ENCODE measurements around the gene RPP14. TPM values are rescaled to one million over a fixed set of nuclear protein-coding genes. Genes with fewer than 3 reads are reported as not detected.

The RPP14 gene
- total RNA-seq, 4 donors from 2014 or later = 8.1 to 15.5 (median 11.1) TPM

DNA sequence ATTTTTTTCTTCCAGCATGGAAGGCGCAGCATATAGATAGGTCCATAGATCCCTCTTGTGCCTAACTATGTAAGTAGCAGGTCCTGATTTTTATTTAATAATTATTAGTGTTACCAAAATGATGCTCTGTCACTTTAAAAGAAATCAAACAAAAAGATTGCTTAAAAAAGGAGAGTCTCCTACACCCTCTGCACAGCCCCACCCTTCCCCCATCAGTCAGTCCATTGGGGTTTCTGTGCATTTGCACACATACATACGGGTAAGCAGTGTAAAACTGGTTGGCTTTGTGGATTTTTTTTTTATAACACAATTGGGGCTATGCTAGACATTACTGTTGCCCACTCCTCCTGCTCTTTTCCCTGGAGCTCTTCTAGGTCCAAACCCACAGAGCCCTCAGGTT, 7.0 kb upstream of the RPP14 start:
- DNase-seq = no peak
- intact Hi-C loops (cut with DNase I) = loop anchor here (5.0 kb wide), 1 partner anchor 112 kb away; no protein-coding TSS in a partner anchor
- peaks cover 0 to 17% (median 0%) of the 10 kb centered on the region in 3 donors for H3K4me1 ChIP-seq
- no peaks in the 10 kb centered on the region for H3K9me3 ChIP-seq
- H3K36me3 ChIP-seq = peaks cover 0 to 3% (median 0%) of the 10 kb centered on the region in 3 donors
- no peak overlapping the region for H3K4me3 ChIP-seq
- TF ChIP-seq, protein P1, sequence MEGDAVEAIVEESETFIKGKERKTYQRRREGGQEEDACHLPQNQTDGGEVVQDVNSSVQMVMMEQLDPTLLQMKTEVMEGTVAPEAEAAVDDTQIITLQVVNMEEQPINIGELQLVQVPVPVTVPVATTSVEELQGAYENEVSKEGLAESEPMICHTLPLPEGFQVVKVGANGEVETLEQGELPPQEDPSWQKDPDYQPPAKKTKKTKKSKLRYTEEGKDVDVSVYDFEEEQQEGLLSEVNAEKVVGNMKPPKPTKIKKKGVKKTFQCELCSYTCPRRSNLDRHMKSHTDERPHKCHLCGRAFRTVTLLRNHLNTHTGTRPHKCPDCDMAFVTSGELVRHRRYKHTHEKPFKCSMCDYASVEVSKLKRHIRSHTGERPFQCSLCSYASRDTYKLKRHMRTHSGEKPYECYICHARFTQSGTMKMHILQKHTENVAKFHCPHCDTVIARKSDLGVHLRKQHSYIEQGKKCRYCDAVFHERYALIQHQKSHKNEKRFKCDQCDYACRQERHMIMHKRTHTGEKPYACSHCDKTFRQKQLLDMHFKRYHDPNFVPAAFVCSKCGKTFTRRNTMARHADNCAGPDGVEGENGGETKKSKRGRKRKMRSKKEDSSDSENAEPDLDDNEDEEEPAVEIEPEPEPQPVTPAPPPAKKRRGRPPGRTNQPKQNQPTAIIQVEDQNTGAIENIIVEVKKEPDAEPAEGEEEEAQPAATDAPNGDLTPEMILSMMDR (IDR thresholded peaks at IDR 0.05) = no peak
- TF ChIP-seq POLR2A (IDR thresholded peaks at IDR 0.05) = no peak
- peaks cover 0 to 5% (median 0%) of the 10 kb centered on the region in 4 donors for H3K27me3 ChIP-seq
- no peak overlapping the region for H3K27ac ChIP-seq
- 51 to 65% methylated on average over 2 of the region's 2 CpGs for WGBS, 2 donors

DNA sequence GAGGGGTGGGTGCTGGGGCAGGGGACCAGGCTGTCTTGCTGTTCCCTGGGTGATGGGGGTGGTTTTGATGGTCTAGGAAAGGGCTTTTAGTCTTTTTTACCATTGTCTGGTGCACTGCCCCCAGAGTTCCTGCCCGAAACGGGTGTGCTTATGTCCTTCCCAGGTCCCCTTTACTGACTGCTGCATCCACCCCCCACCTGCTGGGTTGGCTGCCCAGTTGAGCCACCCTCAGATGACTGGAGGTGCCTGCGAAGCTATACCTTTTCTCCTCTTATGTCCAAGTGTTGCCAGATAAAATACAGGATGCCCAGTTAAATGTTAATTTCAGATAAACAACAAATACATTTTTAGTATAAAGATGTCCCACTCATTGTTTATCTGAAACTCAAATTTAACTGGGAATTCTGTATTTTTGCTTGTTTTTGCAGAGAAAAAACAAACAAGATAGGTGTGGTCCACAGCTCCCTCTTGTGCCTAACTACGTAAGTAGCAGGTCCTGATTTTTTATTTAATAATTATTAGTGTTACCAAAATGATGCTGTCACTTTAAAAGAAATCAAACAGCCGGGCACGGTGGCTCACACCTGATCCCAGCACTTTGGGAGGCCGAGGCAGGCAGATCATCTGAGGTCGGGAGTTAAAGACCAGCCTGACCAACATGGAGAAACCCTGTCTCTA, 6.1 kb upstream of the RPP14 start:
- Histone ChIP-seq H3K36me3 (no peaks in the 10 kb centered on the region), H3K4me3 (no peak overlapping the region), H3K27ac (no peak overlapping the region), H3K4me1 (peaks cover 0 to 17% (median 0%) of the 10 kb centered on the region in 3 donors), H3K9me3 (no peaks in the 10 kb centered on the region), H3K27me3 (peaks cover 0 to 5% (median 0%) of the 10 kb centered on the region in 4 donors)
- no peak for DNase-seq
- 7 to 18% methylated on average over 8 of the region's 8 CpGs for WGBS, 2 donors
- intact Hi-C loops (cut with DNase I) = loop anchor here (5.0 kb wide), 1 partner anchor 113 kb away; no protein-coding TSS in a partner anchor
- TF ChIP-seq, protein P1 (IDR thresholded peaks at IDR 0.05) = peak; percentile 41 to 70 (median 58)
- no peak for TF ChIP-seq POLR2A (IDR thresholded peaks at IDR 0.05)

DNA sequence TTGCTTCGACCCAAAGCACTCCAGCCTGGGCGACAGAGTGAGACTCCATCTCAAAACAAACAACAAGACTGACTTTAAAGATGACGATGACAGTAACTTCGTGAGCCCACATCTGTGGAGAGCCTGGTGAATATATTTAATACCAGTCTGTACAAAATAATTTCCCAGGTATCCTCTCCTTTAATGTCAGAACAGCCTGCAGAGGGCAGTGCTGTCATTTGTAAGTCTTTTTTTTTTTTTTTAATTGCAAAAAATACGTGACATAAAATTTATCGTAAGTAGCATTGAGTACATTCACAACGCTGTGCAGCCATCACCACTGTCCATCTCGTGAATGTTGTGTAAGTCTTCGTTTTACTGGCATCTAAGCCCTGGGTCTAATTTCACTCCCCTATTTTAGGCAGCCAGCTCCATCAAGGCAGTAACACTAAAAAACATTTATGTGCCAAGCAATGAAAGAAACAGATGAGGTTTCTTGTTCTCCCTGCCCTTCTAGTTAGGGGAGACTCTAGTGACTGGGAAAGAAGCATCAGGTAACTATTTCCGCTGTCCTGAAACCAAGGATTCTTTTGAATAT, 1.7 kb downstream of the RPP14 start:
- Histone ChIP-seq H3K9me3 (no peaks in the 10 kb centered on the region), H3K36me3 (peaks cover 11 to 45% (median 14%) of the 10 kb centered on the region in 3 donors), H3K27me3 (no peaks in the 10 kb centered on the region), H3K27ac (peak overlapping the region; percentile 98 to 99 (median 99)), H3K4me1 (peaks cover 11 to 36% (median 21%) of the 10 kb centered on the region in 3 donors), H3K4me3 (peak overlapping the region; percentile 79 to 96 (median 84))
- TF ChIP-seq, protein P1 (IDR thresholded peaks at IDR 0.05) = peak in 4 of 6 experiments; percentile 37 to 53 (median 42)
- TF ChIP-seq POLR2A (IDR thresholded peaks at IDR 0.05) = no peak
- intact Hi-C loops (cut with DNase I) = no loop called here
- WGBS, 2 donors = 21 to 24% methylated on average over 10 of the region's 10 CpGs
- DNase-seq = no peak

DNA sequence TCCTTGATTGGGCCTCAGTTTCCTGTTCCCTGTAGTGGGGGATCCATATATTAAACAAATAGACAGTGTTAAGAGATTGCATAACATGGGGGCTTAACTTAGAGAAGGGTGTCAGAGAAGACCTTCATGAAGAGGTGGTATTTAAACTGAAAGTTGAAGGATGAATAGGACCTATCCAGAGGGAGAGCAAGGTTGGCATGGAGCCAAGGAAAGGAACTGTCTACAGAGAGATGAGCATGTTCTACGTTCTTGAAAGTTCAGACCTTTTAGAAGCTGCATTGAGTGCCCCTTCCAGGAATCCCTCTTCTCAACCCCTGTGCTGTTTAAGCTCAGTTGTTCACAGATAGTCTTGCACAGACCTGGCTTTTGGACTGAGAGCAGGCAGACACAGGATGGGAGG, 2.7 kb downstream of the RPP14 start:
- Histone ChIP-seq H3K9me3 (no peaks in the 10 kb centered on the region), H3K27me3 (no peaks in the 10 kb centered on the region), H3K27ac (no peak overlapping the region), H3K36me3 (peaks cover 11 to 55% (median 14%) of the 10 kb centered on the region in 3 donors), H3K4me3 (no peak overlapping the region), H3K4me1 (peaks cover 11 to 36% (median 21%) of the 10 kb centered on the region in 3 donors)
- intact Hi-C loops (cut with DNase I) = no loop called here
- no peak for TF ChIP-seq POLR2A (IDR thresholded peaks at IDR 0.05)
- TF ChIP-seq, protein P1 (IDR thresholded peaks at IDR 0.05) = no peak
- 5 to 35% methylated on average over 1 of the region's 1 CpG for WGBS, 2 donors
- no peak for DNase-seq

DNA sequence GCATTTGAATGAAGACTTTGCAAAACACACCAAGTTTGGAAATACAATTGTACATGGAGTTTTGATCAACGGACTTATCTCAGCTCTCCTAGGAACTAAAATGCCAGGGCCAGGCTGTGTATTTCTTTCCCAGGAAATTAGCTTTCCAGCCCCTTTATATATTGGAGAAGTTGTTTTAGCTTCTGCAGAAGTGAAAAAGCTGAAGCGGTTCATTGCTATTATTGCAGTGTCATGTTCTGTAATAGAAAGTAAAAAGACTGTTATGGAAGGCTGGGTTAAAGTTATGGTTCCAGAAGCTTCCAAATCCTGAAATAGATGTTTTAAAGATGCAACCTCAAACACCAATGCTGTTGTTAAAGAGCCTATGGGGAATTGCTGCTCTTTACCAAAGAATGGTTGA, 11.8 kb downstream of the RPP14 start:
- peaks cover 0 to 78% (median 14%) of the 10 kb centered on the region in 3 donors for H3K36me3 ChIP-seq
- intact Hi-C loops (cut with DNase I) = loop anchor here (5.0 to 10.0 kb wide), 2 partner anchors 214 to 317 kb away; no protein-coding TSS in a partner anchor
- no peak overlapping the region for H3K27ac ChIP-seq
- no peak overlapping the region for H3K4me3 ChIP-seq
- H3K27me3 ChIP-seq = no peaks in the 10 kb centered on the region
- H3K9me3 ChIP-seq = no peaks in the 10 kb centered on the region
- 76 to 83% methylated on average over 2 of the region's 2 CpGs for WGBS, 2 donors
- H3K4me1 ChIP-seq = no peaks in the 10 kb centered on the region
- TF ChIP-seq, protein P1 (IDR thresholded peaks at IDR 0.05) = no peak
- TF ChIP-seq POLR2A (IDR thresholded peaks at IDR 0.05) = no peak
- no peak for DNase-seq

Measured in esophagus squamous epithelium (tissue), 5 donors.